IPS DF 6.9 (cell line): ENCODE measurements around the gene ZC3H6.

Experiments
- DNase-seq: peaks from one replicate; pipeline ENCODE4 v3.0.0-alpha.2; 2013; ENCODE audit warnings: low read depth, low spot score
- H3K27ac ChIP-seq: one replicate; pipeline ENCODE4 v1.5.1; 2013; ENCODE audit warnings: low read length, control low read depth
- H3K27me3 ChIP-seq: 2 replicates; pipeline ENCODE4 v1.6.1; 2013; ENCODE audit warnings: mild to moderate bottlenecking, low read length; ENCODE audit not compliant: control insufficient read depth, insufficient read depth
- H3K36me3 ChIP-seq: 2 replicates; pipeline ENCODE4 v1.6.1; 2013; ENCODE audit warnings: low read length; ENCODE audit not compliant: control insufficient read depth, insufficient read depth
- H3K4me1 ChIP-seq: 2 replicates; pipeline ENCODE4 v1.6.1; 2013; ENCODE audit warnings: low read length; ENCODE audit not compliant: control insufficient read depth, insufficient read depth
- H3K4me3 ChIP-seq: 2 replicates; pipeline ENCODE4 v1.5.1; 2013; ENCODE audit warnings: mild to moderate bottlenecking, low read length
- H3K9me3 ChIP-seq: 2 replicates; pipeline ENCODE4 v1.6.1; 2013; ENCODE audit warnings: low read length, inconsistent platforms; ENCODE audit not compliant: control insufficient read depth, insufficient read depth
- WGBS: extraction: QIAGEN DNeasy Blood & Tissue Kit; methylation state at CpG from one replicate; pipeline ENCODE4 v1.1.7; 2013; ENCODE audit warnings: mixed read lengths, missing lambda C conversion rate; ENCODE audit not compliant: insufficient read length, insufficient coverage; 5-methylcytosine and 5-hydroxymethylcytosine counted together

ZC3H6 gene

DNA sequence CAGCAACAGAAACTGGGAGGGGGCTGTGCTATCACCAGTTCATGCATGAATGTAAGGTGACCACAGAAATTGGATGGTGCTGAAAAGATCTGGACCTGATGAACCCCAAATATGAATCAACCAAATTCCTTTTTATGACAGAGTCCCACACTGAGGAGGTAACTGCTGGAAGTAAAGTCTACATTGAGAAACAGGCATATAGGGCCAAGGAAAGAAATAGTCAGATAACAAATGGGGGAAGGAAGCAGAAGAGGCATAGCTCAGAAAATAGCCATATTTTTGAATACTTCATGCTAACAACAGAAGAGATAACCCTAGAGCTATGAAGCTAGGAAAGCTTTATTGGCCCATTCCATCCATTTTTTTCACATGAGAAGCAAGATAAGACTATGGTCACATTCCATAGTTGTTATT is 25.8 kb downstream of the ZC3H6 start:
- no peak overlapping the region for H3K4me3 ChIP-seq
- no peaks in the 10 kb centered on the region for H3K4me1 ChIP-seq
- no peaks in the 10 kb centered on the region for H3K9me3 ChIP-seq
- no peaks in the 10 kb centered on the region for H3K36me3 ChIP-seq
- H3K27me3 ChIP-seq: no peaks in the 10 kb centered on the region
- no peak for DNase-seq
- no peak overlapping the region for H3K27ac ChIP-seq

DNA sequence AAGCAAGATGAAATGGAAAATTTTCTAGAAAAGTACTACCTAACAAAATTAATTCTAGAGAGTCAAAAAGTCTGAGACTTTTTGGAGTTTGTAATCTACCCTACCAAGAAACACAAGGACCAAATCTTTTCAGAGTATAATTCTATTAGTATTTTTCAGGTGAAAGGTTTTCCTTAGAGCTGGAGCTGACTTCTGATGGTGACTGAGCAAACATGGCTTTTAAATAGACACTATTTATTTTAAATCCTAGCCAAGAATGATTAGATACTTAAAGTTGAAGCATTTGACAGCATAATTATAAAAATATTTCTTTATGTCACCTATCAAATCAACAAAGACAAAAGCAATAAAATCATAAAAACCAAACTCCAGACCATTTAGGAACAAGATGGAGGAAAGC is 26.6 kb downstream of the ZC3H6 start:
- Histone ChIP-seq H3K9me3 (no peaks in the 10 kb centered on the region), H3K4me1 (no peaks in the 10 kb centered on the region), H3K27me3 (no peaks in the 10 kb centered on the region), H3K27ac (no peak overlapping the region), H3K4me3 (no peak overlapping the region), H3K36me3 (no peaks in the 10 kb centered on the region)
- no peak for DNase-seq

DNA sequence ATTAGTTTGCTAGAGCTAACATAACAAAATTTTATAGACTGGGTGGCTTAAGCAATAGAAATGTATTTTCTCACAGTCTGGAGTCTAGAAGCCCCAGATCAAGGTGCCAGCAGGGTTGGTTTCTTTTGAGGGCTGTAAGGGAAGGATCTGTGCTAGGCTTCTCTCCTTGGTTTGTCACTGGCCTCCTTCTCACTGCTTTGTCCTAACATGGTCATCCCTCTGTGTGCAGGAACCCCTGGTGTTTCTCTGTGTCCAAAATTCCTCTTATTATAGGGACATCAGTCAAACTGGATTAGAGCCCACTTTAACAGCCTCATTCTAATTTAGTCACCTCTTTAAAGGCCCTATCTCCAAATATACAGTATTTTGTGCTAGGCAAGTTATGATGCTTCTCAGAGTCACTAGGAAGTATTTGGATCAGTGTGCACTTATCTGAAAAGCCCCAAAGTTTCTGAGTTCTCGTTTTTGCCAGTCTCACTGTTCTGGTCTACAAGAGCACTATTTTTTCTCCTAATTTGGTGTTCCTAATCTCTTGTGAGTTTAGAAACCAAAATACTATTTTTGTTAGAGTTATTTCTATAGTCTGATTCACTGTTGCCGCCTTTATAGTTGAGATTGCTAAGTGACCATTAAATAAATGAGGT is 29.0 kb downstream of the ZC3H6 start:
- DNase-seq: no peak
- H3K36me3 ChIP-seq: no peaks in the 10 kb centered on the region
- H3K27ac ChIP-seq: no peak overlapping the region
- H3K4me3 ChIP-seq: no peak overlapping the region
- no peaks in the 10 kb centered on the region for H3K4me1 ChIP-seq
- no peaks in the 10 kb centered on the region for H3K9me3 ChIP-seq
- WGBS: no CpG with 5 or more reads among the region's 2 CpGs
- no peaks in the 10 kb centered on the region for H3K27me3 ChIP-seq

DNA sequence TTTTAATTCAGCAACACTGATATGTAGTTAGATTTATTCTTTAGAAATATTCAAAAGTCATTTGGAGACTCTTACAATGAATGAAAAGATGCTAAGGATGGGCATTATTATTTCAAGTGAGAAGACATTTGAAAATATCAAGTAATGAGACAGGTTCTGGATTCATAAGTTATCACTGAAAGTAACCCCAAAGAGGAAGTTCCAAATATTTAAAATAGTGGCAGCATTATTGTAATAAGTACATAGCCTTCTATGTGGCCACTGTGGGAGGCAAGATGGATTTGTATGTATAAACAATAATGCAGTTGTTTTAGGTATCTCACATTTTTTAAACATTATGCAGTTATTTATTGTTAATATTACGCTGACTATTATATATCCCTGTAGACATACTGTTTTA is 29.7 kb downstream of the ZC3H6 start:
- Histone ChIP-seq H3K4me1 (no peaks in the 10 kb centered on the region), H3K9me3 (no peaks in the 10 kb centered on the region), H3K36me3 (no peaks in the 10 kb centered on the region), H3K4me3 (no peak overlapping the region), H3K27ac (no peak overlapping the region), H3K27me3 (no peaks in the 10 kb centered on the region)
- no CpG with 5 or more reads among the region's 1 CpG for WGBS
- no peak for DNase-seq

DNA sequence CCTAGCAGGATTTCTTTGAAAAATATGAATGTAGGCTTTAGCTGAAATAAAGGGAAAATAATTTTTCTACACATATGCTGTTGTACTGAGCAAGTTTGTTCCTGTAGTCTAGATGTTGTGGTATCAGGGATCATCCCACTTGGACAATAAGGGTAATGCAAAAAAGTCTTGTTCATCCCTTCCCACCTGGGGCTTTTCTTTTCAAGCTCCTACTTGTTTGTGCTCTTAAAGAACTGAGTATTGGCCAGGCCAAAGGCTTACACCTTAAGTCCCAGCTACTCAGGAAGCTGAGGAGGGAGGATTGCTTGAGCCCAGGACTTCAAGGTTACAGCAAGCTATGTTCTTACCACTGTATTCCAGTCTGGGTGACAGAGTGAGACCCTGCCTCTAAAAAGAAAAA is 35.5 kb downstream of the ZC3H6 start:
- no peaks in the 10 kb centered on the region for H3K36me3 ChIP-seq
- no peaks in the 10 kb centered on the region for H3K4me1 ChIP-seq
- H3K9me3 ChIP-seq: no peaks in the 10 kb centered on the region
- no peak for DNase-seq
- no peak overlapping the region for H3K27ac ChIP-seq
- H3K27me3 ChIP-seq: no peaks in the 10 kb centered on the region
- no peak overlapping the region for H3K4me3 ChIP-seq

DNA sequence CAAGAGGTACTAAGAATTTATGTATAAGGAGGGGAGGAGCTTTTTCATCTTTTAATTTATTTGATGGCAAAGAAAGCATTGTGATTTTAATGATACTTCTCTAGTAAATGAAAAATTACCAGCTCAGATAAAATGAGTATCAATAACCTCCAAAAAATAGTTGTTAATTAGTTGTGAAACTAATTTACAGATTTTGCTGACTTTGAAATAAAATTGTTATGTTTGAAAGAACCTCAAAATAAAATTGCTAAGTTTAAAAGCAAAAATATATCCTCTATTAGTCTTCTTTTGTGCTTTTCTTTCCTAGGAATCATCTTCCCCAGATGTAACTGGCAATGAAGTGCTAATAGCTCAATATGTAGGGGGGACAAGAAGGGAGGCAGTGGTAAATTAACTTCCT is 36.5 kb downstream of the ZC3H6 start:
- Histone ChIP-seq H3K27me3 (no peaks in the 10 kb centered on the region), H3K9me3 (no peaks in the 10 kb centered on the region), H3K36me3 (no peaks in the 10 kb centered on the region)

DNA sequence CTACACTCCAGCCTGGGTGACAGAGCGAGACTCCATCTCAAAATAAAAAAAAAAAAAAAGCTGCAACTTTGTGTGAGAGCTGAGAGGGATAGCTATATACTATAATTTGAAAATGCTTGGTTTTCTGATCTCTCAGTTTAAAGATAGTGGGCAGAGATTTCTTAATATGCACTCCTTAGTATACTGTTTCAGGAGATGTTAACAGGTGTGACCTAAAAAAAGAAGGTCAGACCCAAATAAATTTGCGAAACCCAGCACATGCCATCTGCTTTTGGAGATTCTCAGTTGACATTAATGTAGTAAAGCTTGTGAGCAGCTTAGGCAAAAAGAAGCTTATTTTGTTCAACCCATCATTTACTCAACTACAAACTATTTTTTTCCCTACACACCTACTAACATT is 37.4 kb downstream of the ZC3H6 start:
- no peak for DNase-seq
- H3K36me3 ChIP-seq: no peaks in the 10 kb centered on the region
- WGBS: no CpG with 5 or more reads among the region's 2 CpGs
- H3K9me3 ChIP-seq: no peaks in the 10 kb centered on the region
- no peak overlapping the region for H3K27ac ChIP-seq
- H3K4me1 ChIP-seq: no peaks in the 10 kb centered on the region
- H3K27me3 ChIP-seq: no peaks in the 10 kb centered on the region
- no peak overlapping the region for H3K4me3 ChIP-seq

More for the DNA sequence above, 36.5 kb downstream of the ZC3H6 start:
- no peak overlapping the region for H3K4me3 ChIP-seq
- DNase-seq: no peak
- H3K27ac ChIP-seq: no peak overlapping the region
- H3K4me1 ChIP-seq: no peaks in the 10 kb centered on the region

DNA sequence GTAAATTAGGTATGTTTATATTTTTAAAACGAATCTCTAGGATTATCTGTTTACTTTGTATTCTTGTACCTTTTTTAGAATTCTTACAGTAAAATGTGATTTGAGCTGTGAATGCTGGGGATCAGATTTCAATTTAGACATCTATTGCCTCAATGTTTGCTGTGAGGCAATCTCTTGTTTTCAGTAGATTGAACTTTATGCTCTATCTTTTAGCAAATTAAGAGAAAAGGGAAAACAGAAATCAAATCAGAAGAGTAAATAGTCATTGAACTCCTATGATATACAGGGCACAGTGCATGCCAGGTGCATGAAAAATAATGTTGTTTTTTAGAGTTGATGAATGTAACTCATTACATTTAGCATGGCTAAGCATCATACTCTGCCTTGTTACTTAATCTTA is 39.5 kb downstream of the ZC3H6 start:
- no peaks in the 10 kb centered on the region for H3K4me1 ChIP-seq
- H3K9me3 ChIP-seq: no peaks in the 10 kb centered on the region
- no peak for DNase-seq
- no peak overlapping the region for H3K4me3 ChIP-seq
- H3K27ac ChIP-seq: no peak overlapping the region
- no CpG with 5 or more reads among the region's 1 CpG for WGBS
- H3K27me3 ChIP-seq: no peaks in the 10 kb centered on the region
- no peaks in the 10 kb centered on the region for H3K36me3 ChIP-seq

DNA sequence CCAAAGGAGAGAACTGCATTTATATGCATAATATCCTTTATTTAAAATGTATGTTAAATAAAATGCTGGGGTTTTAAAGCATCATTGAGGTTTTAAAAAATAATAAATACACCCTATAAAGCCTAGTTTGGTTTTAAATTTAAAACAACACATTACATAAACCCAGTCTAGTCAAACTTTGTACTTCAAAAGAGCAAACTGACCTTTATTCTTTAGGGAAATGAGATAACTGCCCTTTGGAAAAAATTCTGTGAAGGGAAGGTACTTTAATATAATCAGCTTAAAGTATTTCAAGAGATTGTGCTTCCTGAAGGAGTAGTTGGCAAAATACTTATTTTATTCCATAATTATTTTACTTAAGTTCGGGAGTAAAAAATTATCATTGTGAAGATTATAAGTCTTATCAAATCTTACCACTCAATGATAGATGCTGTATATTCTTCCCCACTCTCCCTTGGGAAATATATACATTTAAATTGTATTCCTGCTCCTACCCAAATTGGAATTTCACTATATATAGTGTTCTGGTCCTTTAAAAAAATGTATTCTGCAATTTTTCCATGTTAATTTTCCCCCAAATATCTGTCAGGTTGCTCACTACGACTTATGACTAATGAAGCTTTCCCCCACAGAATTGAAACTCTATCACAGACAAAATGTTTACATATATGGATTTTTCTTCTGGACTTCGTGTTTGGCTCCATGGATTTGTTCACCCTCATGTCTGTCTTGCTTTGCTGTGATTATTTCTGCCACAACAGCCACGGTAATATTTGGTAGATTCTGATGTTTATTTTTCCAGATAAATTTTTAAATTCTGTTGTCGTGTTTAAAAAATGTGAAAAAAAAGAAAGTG is 42.1 kb downstream of the ZC3H6 start:
- DNase-seq: no peak
- Histone ChIP-seq H3K27ac (no peak overlapping the region), H3K36me3 (no peaks in the 10 kb centered on the region), H3K9me3 (no peaks in the 10 kb centered on the region), H3K27me3 (no peaks in the 10 kb centered on the region), H3K4me1 (no peaks in the 10 kb centered on the region), H3K4me3 (no peak overlapping the region)
- 100% methylated on average over 1 of the region's 5 CpGs for WGBS

DNA sequence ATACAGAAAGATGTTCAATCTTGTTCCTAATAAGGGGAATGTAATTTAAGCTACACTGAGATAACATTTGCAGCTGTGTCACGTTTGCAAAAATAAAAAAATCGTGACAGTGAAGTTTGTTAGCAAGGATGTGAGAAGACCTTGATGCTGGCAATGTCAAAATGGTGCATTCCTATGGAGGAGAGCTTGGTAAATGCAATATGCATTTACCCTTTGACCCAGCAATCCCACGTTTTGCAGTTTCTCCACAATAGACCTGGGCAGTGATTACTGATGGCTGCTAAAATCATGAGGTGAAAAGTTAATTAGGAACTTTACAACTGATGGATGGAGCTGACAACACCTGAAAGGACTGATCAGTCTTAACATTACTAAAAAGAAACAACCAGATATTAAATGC is 43.1 kb downstream of the ZC3H6 start:
- H3K27me3 ChIP-seq: no peaks in the 10 kb centered on the region
- no peak overlapping the region for H3K4me3 ChIP-seq
- no peak overlapping the region for H3K27ac ChIP-seq
- H3K4me1 ChIP-seq: no peaks in the 10 kb centered on the region
- H3K9me3 ChIP-seq: no peaks in the 10 kb centered on the region
- DNase-seq: no peak
- no CpG with 5 or more reads among the region's 3 CpGs for WGBS
- no peaks in the 10 kb centered on the region for H3K36me3 ChIP-seq
